CD14-positive monocyte (primary cell): ENCODE data around the gene S100A5. TPM values are rescaled to one million over a fixed set of nuclear protein-coding genes. Genes with fewer than 3 reads are reported as not detected.

Experiments
- DNase-seq, 3 donors: peaks; one replicate each; pipeline ENCODE4 v3.0.0-alpha.2; 2011 to 2022
- H2AFZ ChIP-seq: 2 replicates; pipeline ENCODE4 v1.6.0; 2012; ENCODE audit warnings: mild to moderate bottlenecking, low read depth, low read length, inconsistent platforms; ENCODE audit not compliant: insufficient read depth, poor library complexity, severe bottlenecking
- H3K27ac ChIP-seq, 2 donors: 1 replicate in 1 of 2; 2 replicates in 1 of 2; pipeline ENCODE4 v1.5.1; 2012 to 2013; ENCODE audit warnings: low read length in 2 of 2, control low read depth in 1 of 2, inconsistent platforms in 1 of 2, low read depth in 1 of 2, mild to moderate bottlenecking in 1 of 2
- H3K27me3 ChIP-seq, 2 donors: one replicate each; pipeline versions ENCODE4 v1.6.0 to v1.6.1; 2011 to 2013; ENCODE audit warnings: low read length in 2 of 2; ENCODE audit not compliant: control insufficient read depth in 2 of 2, insufficient read depth in 2 of 2
- H3K36me3 ChIP-seq, 2 donors: replicated peaks in 1 of 2; 1 replicate in 1 of 2; 2 replicates in 1 of 2; pipeline versions ENCODE4 v1.5.1 to v1.6.1; 2012 to 2013; ENCODE audit warnings: low read length in 2 of 2, control low read depth in 1 of 2, inconsistent platforms in 1 of 2, mild to moderate bottlenecking in 1 of 2; ENCODE audit not compliant: insufficient read depth in 2 of 2, control insufficient read depth in 1 of 2
- H3K4me1 ChIP-seq, 2 donors: 1 replicate in 1 of 2; 2 replicates in 1 of 2; pipeline versions ENCODE4 v1.5.1 to v1.6.1; 2012 to 2013; ENCODE audit warnings: low read length in 2 of 2, control low read depth in 1 of 2, inconsistent platforms in 1 of 2, mild to moderate bottlenecking in 1 of 2, moderate library complexity in 1 of 2; ENCODE audit not compliant: insufficient read depth in 2 of 2, control insufficient read depth in 1 of 2
- H3K4me2 ChIP-seq: replicated peaks from 2 replicates; pipeline ENCODE3; 2012; ENCODE audit warnings: low read length, moderate library complexity, mild to moderate bottlenecking; ENCODE audit not compliant: poor library complexity, severe bottlenecking; ENCODE audit errors: extremely low read depth
- H3K4me3 ChIP-seq, 3 experiments: fragments of 200-600 bp in 1 of 3; sonication (generic) in 1 of 3; replicated peaks in 1 of 3; 1 replicate in 2 of 3; 2 replicates in 1 of 3; pipeline ENCODE4 v1.5.1; 2011 to 2013; ENCODE audit warnings: low read length in 3 of 3, mild to moderate bottlenecking in 3 of 3, control low read depth in 2 of 3, low read depth in 2 of 3, inconsistent platforms in 1 of 3, moderate library complexity in 1 of 3
- H3K79me2 ChIP-seq: 2 replicates; pipeline ENCODE4 v1.6.0; 2012; ENCODE audit warnings: mild to moderate bottlenecking, control low read depth, inconsistent platforms, low read length, moderate library complexity; ENCODE audit not compliant: insufficient read depth
- H3K9ac ChIP-seq: 2 replicates; pipeline ENCODE4 v1.6.0; 2017; ENCODE audit warnings: low read length, mild to moderate bottlenecking; ENCODE audit not compliant: insufficient read depth, poor library complexity, severe bottlenecking
- H3K9me3 ChIP-seq, 2 donors: replicated peaks in 1 of 2; 1 replicate in 1 of 2; 2 replicates in 1 of 2; pipeline versions ENCODE4 v1.5.1 to v1.6.1; 2012 to 2013; ENCODE audit warnings: low read length in 2 of 2, control low read depth in 1 of 2; ENCODE audit not compliant: control insufficient read depth in 1 of 2, insufficient read depth in 1 of 2
- H4K20me1 ChIP-seq: 2 replicates; pipeline ENCODE4 v1.6.0; 2012; ENCODE audit warnings: mild to moderate bottlenecking, low read length, control low read depth, moderate library complexity; ENCODE audit not compliant: insufficient read depth
- H3K27ac Mint-ChIP-seq, 7 donors: one replicate each; pipeline ENCODE4 v1.8.0; 2020; ENCODE audit warnings: mild to moderate bottlenecking in 7 of 7, mixed read lengths in 7 of 7, moderate library complexity in 6 of 7, inconsistent platforms in 2 of 7
- H3K27me3 Mint-ChIP-seq, 3 donors: one replicate each; pipeline ENCODE4 v1.8.0; 2021 to 2022; ENCODE audit warnings: low read depth in 3 of 3, mild to moderate bottlenecking in 3 of 3, mixed read lengths in 3 of 3, moderate library complexity in 3 of 3, inconsistent platforms in 1 of 3
- H3K36me3 Mint-ChIP-seq, 2 donors: one replicate each; pipeline ENCODE4 v1.8.0; 2020; ENCODE audit warnings: mixed read lengths in 2 of 2, inconsistent platforms in 1 of 2, mild to moderate bottlenecking in 1 of 2
- H3K4me1 Mint-ChIP-seq: one replicate; pipeline ENCODE4 v1.8.0; 2020; ENCODE audit warnings: mild to moderate bottlenecking, mixed read lengths
- H3K4me3 Mint-ChIP-seq, 2 donors: one replicate each; pipeline ENCODE4 v1.8.0; 2020; ENCODE audit warnings: mild to moderate bottlenecking in 2 of 2, mixed read lengths in 2 of 2, moderate library complexity in 1 of 2
- H3K9me3 Mint-ChIP-seq, 7 donors: one replicate each; pipeline ENCODE4 v1.8.0; 2020 to 2022; ENCODE audit warnings: mixed read lengths in 7 of 7, mild to moderate bottlenecking in 6 of 7, moderate library complexity in 6 of 7, inconsistent platforms in 2 of 7
- WGBS: methylation state at CpG from one replicate; pipeline ENCODE4 v1.1.5; 2013; ENCODE audit warnings: missing lambda C conversion rate; ENCODE audit not compliant: insufficient coverage; 5-methylcytosine and 5-hydroxymethylcytosine counted together
- intact Hi-C, 2 donors: fragments of 100-400 bp; cut with micrococcal nuclease; formaldehyde crosslinking; loops; one replicate each; pipeline versions ENCODE4 v1.15.0 to v1.15.1; 2023
- polyA plus RNA-seq, 3 donors: library from polyadenylated mRNA; depleted of rRNA in 1 of 3; unstranded in 2 of 3; stranded (reverse) in 1 of 3; fragments of 300-500 nt in 2 of 3; fragments of >200 nt in 1 of 3; fragmentation: Illumina TruSeq in 2 of 3; gene quantifications; 1 replicate in 2 of 3; 2 replicates in 1 of 3; pipeline ENCODE4 v1.2.3, GENCODE V29; 2012 to 2021
- TF ChIP-seq, protein P1 (sequence below): fragments of 200-600 bp; IDR thresholded peaks from one replicate; pipeline ENCODE4 v1.8.0; 2022; ENCODE audit warnings: antibody characterized with exemption, mild to moderate bottlenecking

Gene S100A5
- polyA plus RNA-seq, 3 donors, result 1.4 to 2.1 TPM; not detected in 1

DNA sequence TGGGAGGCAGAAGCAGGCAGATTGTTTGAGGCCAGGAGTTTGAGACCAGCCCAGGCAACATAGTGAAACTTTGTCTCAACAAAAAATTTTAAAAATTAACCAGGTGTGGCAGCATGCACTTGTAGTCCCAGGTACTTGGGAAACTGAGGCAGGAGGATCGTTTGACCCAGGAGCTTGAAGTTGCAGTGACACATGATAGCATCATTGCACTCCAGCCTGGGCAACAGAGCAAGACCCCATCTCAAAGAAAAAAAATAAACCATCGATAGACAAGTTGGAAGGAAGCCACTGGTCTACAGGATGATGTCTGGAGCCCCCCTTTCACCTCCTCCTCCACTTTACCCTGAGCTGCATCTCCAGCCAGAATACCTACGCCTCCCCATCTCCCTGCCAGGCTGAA lies 21.5 kb downstream of the S100A5 start:
- Histone ChIP-seq H2AFZ (no peak overlapping the region), H3K4me2 (no peak overlapping the region), H3K4me3 (no peak overlapping the region), H3K27me3 (no peaks in the 10 kb centered on the region), H4K20me1 (no peaks in the 10 kb centered on the region), H3K36me3 (no peaks in the 10 kb centered on the region), H3K9me3 (no peaks in the 10 kb centered on the region), H3K9ac (no peak overlapping the region), H3K27ac (peak overlapping the region in 1 of 2 donors; percentile 14), H3K79me2 (no peaks in the 10 kb centered on the region), H3K4me1 (peaks cover 58 to 63% of the 10 kb centered on the region in 2 donors)
- Mint-ChIP-seq H3K4me3 (no peak overlapping the region), H3K4me1 (peaks cover 62% of the 10 kb centered on the region), H3K27ac (peak overlapping the region in 3 of 7 donors; percentile 41 to 51 (median 46)), H3K27me3 (no peaks in the 10 kb centered on the region), H3K9me3 (peaks cover 0 to 7% (median 3%) of the 10 kb centered on the region in 7 donors), H3K36me3 (peaks cover 0 to 2% of the 10 kb centered on the region in 2 donors)
- intact Hi-C loops, result loop anchor here (10.0 kb wide), 2 partner anchors 226 to 236 kb away; no protein-coding TSS in a partner anchor
- no peak for DNase-seq
- WGBS, result 97% methylated on average over 3 of the region's 3 CpGs
- TF ChIP-seq, protein P1, sequence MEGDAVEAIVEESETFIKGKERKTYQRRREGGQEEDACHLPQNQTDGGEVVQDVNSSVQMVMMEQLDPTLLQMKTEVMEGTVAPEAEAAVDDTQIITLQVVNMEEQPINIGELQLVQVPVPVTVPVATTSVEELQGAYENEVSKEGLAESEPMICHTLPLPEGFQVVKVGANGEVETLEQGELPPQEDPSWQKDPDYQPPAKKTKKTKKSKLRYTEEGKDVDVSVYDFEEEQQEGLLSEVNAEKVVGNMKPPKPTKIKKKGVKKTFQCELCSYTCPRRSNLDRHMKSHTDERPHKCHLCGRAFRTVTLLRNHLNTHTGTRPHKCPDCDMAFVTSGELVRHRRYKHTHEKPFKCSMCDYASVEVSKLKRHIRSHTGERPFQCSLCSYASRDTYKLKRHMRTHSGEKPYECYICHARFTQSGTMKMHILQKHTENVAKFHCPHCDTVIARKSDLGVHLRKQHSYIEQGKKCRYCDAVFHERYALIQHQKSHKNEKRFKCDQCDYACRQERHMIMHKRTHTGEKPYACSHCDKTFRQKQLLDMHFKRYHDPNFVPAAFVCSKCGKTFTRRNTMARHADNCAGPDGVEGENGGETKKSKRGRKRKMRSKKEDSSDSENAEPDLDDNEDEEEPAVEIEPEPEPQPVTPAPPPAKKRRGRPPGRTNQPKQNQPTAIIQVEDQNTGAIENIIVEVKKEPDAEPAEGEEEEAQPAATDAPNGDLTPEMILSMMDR, result no peak

GRCh38 chr1:153515504-153516394 lies 25.0 kb downstream of the S100A5 start:
- WGBS, result 49% methylated on average over 6 of the region's 8 CpGs

More at GRCh38 chr1:153515504-153516394, 25.0 kb downstream of the S100A5 start:
- TF ChIP-seq, protein P1, result no peak
- H3K27ac ChIP-seq, result peak overlapping the region; percentile 77 to 80
- peak overlapping the region; percentile 63 for H3K4me2 ChIP-seq
- H3K9ac ChIP-seq, result peak overlapping the region; percentile 16
- intact Hi-C loops, result loop anchor here (10.0 kb wide), 2 partner anchors 229 to 239 kb away; no protein-coding TSS in a partner anchor
- no peak overlapping the region for H2AFZ ChIP-seq
- peaks cover 79% of the 10 kb centered on the region for H3K4me1 Mint-ChIP-seq
- no peaks in the 10 kb centered on the region for H3K27me3 ChIP-seq
- peak overlapping the region; percentile 83 to 93 (median 90) for H3K27ac Mint-ChIP-seq
- H3K4me1 ChIP-seq, result peaks cover 73 to 79% of the 10 kb centered on the region in 2 donors
- H3K9me3 Mint-ChIP-seq, result no peaks in the 10 kb centered on the region
- H3K79me2 ChIP-seq, result no peaks in the 10 kb centered on the region
- peaks cover 0 to 2% (median 0%) of the 10 kb centered on the region in 3 donors for H3K27me3 Mint-ChIP-seq
- no peaks in the 10 kb centered on the region for H3K9me3 ChIP-seq
- peak overlapping the region in 1 of 3 experiments; percentile 56 for H3K4me3 ChIP-seq
- peak overlapping the region; percentile 24 to 77 for H3K4me3 Mint-ChIP-seq
- no peaks in the 10 kb centered on the region for H3K36me3 ChIP-seq
- DNase-seq, result peak; percentile 23 to 63 (median 56)
- H3K36me3 Mint-ChIP-seq, result no peaks in the 10 kb centered on the region
- H4K20me1 ChIP-seq, result no peaks in the 10 kb centered on the region
